Measurements from ENCODE around the gene C16orf92. TPM values are rescaled to one million over a fixed set of nuclear protein-coding genes. Genes with fewer than 3 reads are reported as not detected.

C16orf92 gene
- total and polyA plus RNA-seq, 2 donors (not counting 3 experiments of a cell fraction or from before 2014, with no cell fraction given): not detected

DNA sequence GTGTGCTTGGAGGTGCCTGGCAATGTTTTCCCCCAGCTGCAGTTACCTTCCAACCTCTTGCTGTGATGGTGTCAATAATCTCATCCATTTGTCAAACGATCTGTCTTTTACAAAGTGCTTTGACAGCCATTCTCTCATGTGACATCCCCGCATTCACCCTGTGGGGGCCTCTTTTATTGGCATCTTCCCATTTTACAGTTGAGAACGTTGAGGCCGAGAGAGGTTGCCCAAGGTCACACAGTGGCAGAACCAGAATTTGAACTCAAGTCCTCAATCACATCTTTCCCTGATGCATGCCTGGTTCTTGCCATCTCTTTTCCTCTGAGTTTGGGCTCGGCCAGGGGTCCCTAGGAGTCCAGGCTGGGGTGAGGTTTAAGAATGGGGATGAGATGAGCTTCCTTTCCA lies 47.9 kb upstream of the C16orf92 start:
- FAIRE-seq (peak; percentile 47), DNase-seq (ENCODE audit: low read depth, low spot score) (no peak)
- no peaks in the 10 kb centered on the region for H3K9me1 ChIP-seq (replicated peaks; ENCODE audit: control insufficient read depth, extremely low read depth, insufficient read depth, low read length)
- no peaks in the 10 kb centered on the region for H3K27me3 ChIP-seq (ENCODE audit: control insufficient read depth in 2 of 2, insufficient read depth in 2 of 2, low read length in 2 of 2)
- TF ChIP-seq FOS (IDR thresholded peaks at IDR 0.05; ENCODE audit: borderline replicate concordance, insufficient read depth, low read length) (no peak), POLR2AphosphoS5 (IDR thresholded peaks at IDR 0.05; ENCODE audit: insufficient read depth, low read depth, low read length) (no peak), GATA2 (IDR thresholded peaks at IDR 0.05; ENCODE audit: insufficient read depth, insufficient read length, low read depth, low read length) (no peak), JUN (IDR thresholded peaks at IDR 0.05; ENCODE audit: borderline replicate concordance, insufficient read depth, insufficient read length, low read depth) (no peak), POLR2A (IDR thresholded peaks at IDR 0.05; ENCODE audit: low read depth, low read length) (no peak), MYC (IDR thresholded peaks at IDR 0.05; ENCODE audit: low read depth, low read length) (no peak), EZH2 (IDR thresholded peaks at IDR 0.05; ENCODE audit: borderline replicate concordance, low read depth, low read length, severe bottlenecking) (no peak)
- TF ChIP-seq, protein P1, sequence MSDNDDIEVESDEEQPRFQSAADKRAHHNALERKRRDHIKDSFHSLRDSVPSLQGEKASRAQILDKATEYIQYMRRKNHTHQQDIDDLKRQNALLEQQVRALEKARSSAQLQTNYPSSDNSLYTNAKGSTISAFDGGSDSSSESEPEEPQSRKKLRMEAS (IDR thresholded peaks at IDR 0.05; ENCODE audit: insufficient read depth, insufficient read length): no peak
- TF ChIP-seq, protein P2, sequence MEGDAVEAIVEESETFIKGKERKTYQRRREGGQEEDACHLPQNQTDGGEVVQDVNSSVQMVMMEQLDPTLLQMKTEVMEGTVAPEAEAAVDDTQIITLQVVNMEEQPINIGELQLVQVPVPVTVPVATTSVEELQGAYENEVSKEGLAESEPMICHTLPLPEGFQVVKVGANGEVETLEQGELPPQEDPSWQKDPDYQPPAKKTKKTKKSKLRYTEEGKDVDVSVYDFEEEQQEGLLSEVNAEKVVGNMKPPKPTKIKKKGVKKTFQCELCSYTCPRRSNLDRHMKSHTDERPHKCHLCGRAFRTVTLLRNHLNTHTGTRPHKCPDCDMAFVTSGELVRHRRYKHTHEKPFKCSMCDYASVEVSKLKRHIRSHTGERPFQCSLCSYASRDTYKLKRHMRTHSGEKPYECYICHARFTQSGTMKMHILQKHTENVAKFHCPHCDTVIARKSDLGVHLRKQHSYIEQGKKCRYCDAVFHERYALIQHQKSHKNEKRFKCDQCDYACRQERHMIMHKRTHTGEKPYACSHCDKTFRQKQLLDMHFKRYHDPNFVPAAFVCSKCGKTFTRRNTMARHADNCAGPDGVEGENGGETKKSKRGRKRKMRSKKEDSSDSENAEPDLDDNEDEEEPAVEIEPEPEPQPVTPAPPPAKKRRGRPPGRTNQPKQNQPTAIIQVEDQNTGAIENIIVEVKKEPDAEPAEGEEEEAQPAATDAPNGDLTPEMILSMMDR (IDR thresholded peaks at IDR 0.05; ENCODE audit: extremely low read depth in 1 of 2, insufficient read depth in 1 of 2, low read depth in 1 of 2, low read length in 2 of 2): no peak
- peak overlapping the region; percentile 79 to 95 (median 94) for H3K4me3 ChIP-seq (replicated peaks in 1 of 3; ENCODE audit: insufficient read depth in 1 of 3, low read depth in 1 of 3, low read length in 3 of 3)
- H3K27ac ChIP-seq (ENCODE audit: insufficient read depth, low read depth, low read length): peak overlapping the region; percentile 81
- H3K4me1 ChIP-seq (ENCODE audit: control insufficient read depth, extremely low read depth, insufficient read depth, low read length): peaks cover 44% of the 10 kb centered on the region
- ChIA-PET POLR2A (interaction anchor here (0.5 kb wide), 1 partner anchor 1354 kb away, joined by 3 read pairs; no protein-coding TSS in a partner anchor), CTCF (interaction anchor here (1.1 to 2.8 kb wide), 7 partner anchors 14 to 167 kb away, joined by 3 to 14 read pairs (median 4); partner anchors contain the start of genes INO80E and TMEM219)
- peaks cover 62% of the 10 kb centered on the region for H3K79me2 ChIP-seq (ENCODE audit: control insufficient read depth, insufficient read depth, low read length)
- dilution Hi-C loops (cut with MboI; ENCODE audit: extremely low pct_ligation_motif_present, low sequenced_read_pairs): no loop called here
- no peaks in the 10 kb centered on the region for H4K20me1 ChIP-seq (replicated peaks; ENCODE audit: control insufficient read depth, extremely low read depth, insufficient read depth, low read length)
- H3K9ac ChIP-seq (replicated peaks; ENCODE audit: extremely low read depth, insufficient read depth, low read length): peak overlapping the region; percentile 93
- intact Hi-C loops (cut with micrococcal nuclease): loop anchor here (5.0 kb wide), 1 partner anchor 183 kb away; the partner anchor contains the start of gene KIF22
- peaks cover 18 to 30% of the 10 kb centered on the region in 2 experiments for H3K36me3 ChIP-seq (ENCODE audit: control insufficient read depth in 2 of 2, extremely low read depth in 1 of 2, insufficient read depth in 2 of 2, low read length in 2 of 2)
- BruUV-seq (replicated peaks): TSS peak; percentile 80
- H2AFZ ChIP-seq (ENCODE audit: low read depth, low read length): no peak overlapping the region
- no peaks in the 10 kb centered on the region for H3K9me3 ChIP-seq (replicated peaks; ENCODE audit: control insufficient read depth, insufficient read depth, low read length)
- peak overlapping the region; percentile 98 for H3K4me2 ChIP-seq (ENCODE audit: insufficient read depth, low read length)

Data from endothelial cell of umbilical vein (primary cell).